H9 (cell line): ENCODE data around the gene TPBG. TPM values are rescaled to one million over a fixed set of nuclear protein-coding genes. Genes with fewer than 3 reads are reported as not detected.
A peak's percentile ranks its signal among the peaks of the same experiment; 100 is the strongest.

Experiments
- DNase-seq: peaks from one replicate; pipeline ENCODE4 v3.0.0-alpha.2; 2017
- H2AFZ ChIP-seq: one replicate; pipeline ENCODE4 v1.6.1; 2013; ENCODE audit warnings: mild to moderate bottlenecking, low read length, control low read depth, moderate library complexity
- H2AK5ac ChIP-seq: 2 replicates; pipeline ENCODE4 v1.6.1; 2013; ENCODE audit warnings: low read length, control low read depth, mixed read lengths; ENCODE audit not compliant: insufficient read length
- H2BK120ac ChIP-seq: one replicate; pipeline ENCODE4 v1.6.1; 2013; ENCODE audit warnings: low read depth, mild to moderate bottlenecking, low read length, control low read depth, inconsistent platforms; ENCODE audit not compliant: poor library complexity, severe bottlenecking
- H2BK12ac ChIP-seq: 2 replicates; pipeline ENCODE4 v1.6.1; 2013; ENCODE audit warnings: low read length, control low read depth, mixed read lengths, low read depth; ENCODE audit not compliant: insufficient read length
- H2BK15ac ChIP-seq: 2 replicates; pipeline ENCODE4 v1.6.1; 2013; ENCODE audit warnings: low read depth, low read length, control low read depth
- H2BK20ac ChIP-seq: one replicate; pipeline ENCODE4 v1.6.1; 2013; ENCODE audit warnings: low read depth, mild to moderate bottlenecking, low read length, control low read depth, inconsistent platforms; ENCODE audit not compliant: poor library complexity, severe bottlenecking
- H2BK5ac ChIP-seq: 2 replicates; pipeline ENCODE4 v1.6.1; 2013; ENCODE audit warnings: low read length, control low read depth, mixed read lengths; ENCODE audit not compliant: insufficient read length
- H3K14ac ChIP-seq: 2 replicates; pipeline ENCODE4 v1.6.1; 2013; ENCODE audit warnings: low read length, control low read depth; ENCODE audit not compliant: insufficient read depth
- H3K18ac ChIP-seq: 2 replicates; pipeline ENCODE4 v1.6.1; 2013; ENCODE audit warnings: low read depth, mild to moderate bottlenecking, mixed read lengths, low read length, control low read depth; ENCODE audit not compliant: insufficient read length
- H3K23ac ChIP-seq: 2 replicates; pipeline ENCODE4 v1.6.1; 2013; ENCODE audit warnings: low read length, control low read depth, mixed read lengths, low read depth; ENCODE audit not compliant: insufficient read length
- H3K23me2 ChIP-seq: 2 replicates; pipeline ENCODE4 v1.6.1; 2013; ENCODE audit warnings: low read depth, mild to moderate bottlenecking, mixed read lengths, low read length, control low read depth; ENCODE audit not compliant: insufficient read length, poor library complexity, severe bottlenecking
- H3K27ac ChIP-seq: 2 replicates; pipeline ENCODE4 v1.5.1; 2013; ENCODE audit warnings: low read length, control low read depth, mixed read lengths, low read depth; ENCODE audit not compliant: insufficient read length
- H3K27me3 ChIP-seq: 2 replicates; pipeline ENCODE4 v1.6.1; 2013; ENCODE audit warnings: low read length, control low read depth, inconsistent platforms; ENCODE audit not compliant: insufficient read depth
- H3K4ac ChIP-seq: 2 replicates; pipeline ENCODE4 v1.6.1; 2013; ENCODE audit warnings: low read depth, mild to moderate bottlenecking, control low read depth, inconsistent platforms, low read length, moderate library complexity
- H3K4me1 ChIP-seq: 2 replicates; pipeline ENCODE4 v1.6.1; 2013; ENCODE audit warnings: low read length, control low read depth, inconsistent platforms; ENCODE audit not compliant: insufficient read depth
- H3K4me2 ChIP-seq: 2 replicates; pipeline ENCODE4 v1.6.1; 2013; ENCODE audit warnings: low read length, control low read depth, mixed read lengths; ENCODE audit not compliant: insufficient read length, insufficient read depth
- H3K56ac ChIP-seq: 2 replicates; pipeline ENCODE4 v1.6.1; 2013; ENCODE audit warnings: low read depth, mild to moderate bottlenecking, mixed read lengths, low read length, control low read depth; ENCODE audit not compliant: insufficient read length
- H3K79me1 ChIP-seq: 2 replicates; pipeline ENCODE4 v1.6.1; 2013; ENCODE audit warnings: low read depth, mild to moderate bottlenecking, moderate library complexity, low read length, control low read depth, inconsistent platforms; ENCODE audit not compliant: insufficient read depth, poor library complexity, severe bottlenecking
- H3K79me2 ChIP-seq: 2 replicates; pipeline ENCODE4 v1.6.1; 2013; ENCODE audit warnings: low read length, control low read depth, inconsistent platforms; ENCODE audit not compliant: insufficient read depth
- H3K9ac ChIP-seq: 2 replicates; pipeline ENCODE4 v1.6.1; 2013; ENCODE audit warnings: low read length, control low read depth, mixed read lengths; ENCODE audit not compliant: insufficient read length; ENCODE audit errors: extremely low read depth
- H3K9me3 ChIP-seq: one replicate; pipeline ENCODE4 v1.6.1; 2013; ENCODE audit warnings: low read depth, low read length, inconsistent platforms; ENCODE audit not compliant: control insufficient read depth
- H3T11ph ChIP-seq: one replicate; pipeline ENCODE4 v1.6.1; 2013; ENCODE audit warnings: mild to moderate bottlenecking, low read length, control low read depth, inconsistent platforms
- H4K20me1 ChIP-seq: one replicate; pipeline ENCODE4 v1.6.1; 2013; ENCODE audit not compliant: control insufficient read depth, insufficient read length, insufficient read depth
- H4K5ac ChIP-seq: 2 replicates; pipeline ENCODE4 v1.6.1; 2013; ENCODE audit warnings: low read depth, mild to moderate bottlenecking, mixed read lengths, low read length, control low read depth; ENCODE audit not compliant: insufficient read length
- H4K8ac ChIP-seq: replicated peaks from 2 replicates; pipeline ENCODE4 v1.6.1; 2013; ENCODE audit warnings: low read length, control low read depth, mixed read lengths, low read depth; ENCODE audit not compliant: insufficient read length
- H4K91ac ChIP-seq: 2 replicates; pipeline ENCODE4 v1.6.1; 2013; ENCODE audit warnings: low read depth, mild to moderate bottlenecking, moderate library complexity, mixed read lengths, low read length, control low read depth; ENCODE audit not compliant: insufficient read length
- H3K27ac Mint-ChIP-seq, 3 experiments: 2 replicates in 2 of 3; 3 replicates in 1 of 3; pipeline ENCODE4 v1.8.0; 2020 to 2021; ENCODE audit warnings: mixed read lengths in 3 of 3, mild to moderate bottlenecking in 1 of 3, moderate library complexity in 1 of 3
- H3K27me3 Mint-ChIP-seq: 2 replicates; pipeline ENCODE4 v1.8.0; 2021; ENCODE audit warnings: low read depth, mild to moderate bottlenecking, moderate library complexity, mixed read lengths
- H3K36me3 Mint-ChIP-seq, 3 experiments: 2 replicates in 2 of 3; 3 replicates in 1 of 3; pipeline ENCODE4 v1.8.0; 2020 to 2021; ENCODE audit warnings: low read depth in 3 of 3, mixed read lengths in 3 of 3; ENCODE audit not compliant: insufficient read depth in 1 of 3
- H3K4me1 Mint-ChIP-seq, 2 experiments: 2 replicates each; pipeline ENCODE4 v1.8.0; 2020; ENCODE audit warnings: mixed read lengths in 2 of 2
- H3K4me3 Mint-ChIP-seq, 2 experiments: 2 replicates in 1 of 2; 3 replicates in 1 of 2; pipeline ENCODE4 v1.8.0; 2020 to 2021; ENCODE audit warnings: mild to moderate bottlenecking in 2 of 2, mixed read lengths in 2 of 2, moderate library complexity in 1 of 2
- H3K9me3 Mint-ChIP-seq, 2 experiments: 2 replicates in 1 of 2; 3 replicates in 1 of 2; pipeline ENCODE4 v1.8.0; 2020; ENCODE audit warnings: mild to moderate bottlenecking in 2 of 2, mixed read lengths in 2 of 2, moderate library complexity in 1 of 2
- WGBS: extraction: QIAGEN DNeasy Blood & Tissue Kit; methylation state at CpG from one replicate; pipeline ENCODE4 v1.1.7; 2013; ENCODE audit warnings: missing lambda C conversion rate, low lambda C conversion rate, mixed read lengths; ENCODE audit not compliant: insufficient read length; ENCODE audit errors: extremely low coverage; 5-methylcytosine and 5-hydroxymethylcytosine counted together
- total RNA-seq: library from RNA; stranded (reverse); gene quantifications from 2 replicates; pipeline ENCODE4 v1.2.1, GENCODE V29; 2021
- TF ChIP-seq, protein P1 (sequence below): fragments of 200-600 bp; sonication (generic); conservative IDR thresholded peaks from 3 replicates; pipeline ENCODE4 v1.8.0; 2021; ENCODE audit warnings: antibody characterized with exemption, mild to moderate bottlenecking

Gene TPBG
- total RNA-seq, 1 experiment from 2014 or later: 19.0 TPM

DNA sequence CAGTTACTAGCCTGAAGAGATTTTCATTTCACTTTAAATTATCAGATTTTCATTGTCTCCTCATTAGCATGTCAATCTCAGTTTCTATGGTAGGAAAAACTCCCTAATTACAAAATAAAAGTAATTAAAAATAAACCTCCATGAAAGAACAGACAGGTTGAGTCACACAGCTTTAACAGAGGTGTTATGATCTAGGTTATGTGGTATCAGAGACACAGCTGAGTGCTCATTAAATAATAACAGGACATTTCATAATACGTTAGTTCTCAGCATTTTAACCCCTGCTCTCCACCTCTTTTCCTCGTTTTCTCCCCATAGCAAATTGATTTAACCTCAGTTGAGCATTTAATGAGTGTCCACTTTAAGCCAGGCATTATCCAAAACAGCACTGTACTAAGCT lies 21.9 kb downstream of the TPBG start:
- H4K8ac ChIP-seq: no peak overlapping the region
- no peak overlapping the region for H3K4ac ChIP-seq
- no peak overlapping the region for H2BK120ac ChIP-seq
- H3K9me3 ChIP-seq: no peaks in the 10 kb centered on the region
- H3K23ac ChIP-seq: no peak overlapping the region
- no peaks in the 10 kb centered on the region for H3K36me3 Mint-ChIP-seq
- H2BK20ac ChIP-seq: no peak overlapping the region
- H3K27ac Mint-ChIP-seq: peak overlapping the region in 2 of 3 experiments; percentile 9 to 86; a peak in 3 of 7 replicates
- H3K18ac ChIP-seq: no peak overlapping the region
- H3K14ac ChIP-seq: no peak overlapping the region
- H3K9me3 Mint-ChIP-seq: no peaks in the 10 kb centered on the region
- no peak overlapping the region for H2AFZ ChIP-seq
- no peaks in the 10 kb centered on the region for H3K27me3 ChIP-seq
- H3K9ac ChIP-seq: no peak overlapping the region
- H3K4me3 Mint-ChIP-seq: no peak overlapping the region
- H3K23me2 ChIP-seq: no peaks in the 10 kb centered on the region
- peaks cover 24 to 28% of the 10 kb centered on the region in 2 experiments for H3K4me1 Mint-ChIP-seq
- TF ChIP-seq, protein P1, sequence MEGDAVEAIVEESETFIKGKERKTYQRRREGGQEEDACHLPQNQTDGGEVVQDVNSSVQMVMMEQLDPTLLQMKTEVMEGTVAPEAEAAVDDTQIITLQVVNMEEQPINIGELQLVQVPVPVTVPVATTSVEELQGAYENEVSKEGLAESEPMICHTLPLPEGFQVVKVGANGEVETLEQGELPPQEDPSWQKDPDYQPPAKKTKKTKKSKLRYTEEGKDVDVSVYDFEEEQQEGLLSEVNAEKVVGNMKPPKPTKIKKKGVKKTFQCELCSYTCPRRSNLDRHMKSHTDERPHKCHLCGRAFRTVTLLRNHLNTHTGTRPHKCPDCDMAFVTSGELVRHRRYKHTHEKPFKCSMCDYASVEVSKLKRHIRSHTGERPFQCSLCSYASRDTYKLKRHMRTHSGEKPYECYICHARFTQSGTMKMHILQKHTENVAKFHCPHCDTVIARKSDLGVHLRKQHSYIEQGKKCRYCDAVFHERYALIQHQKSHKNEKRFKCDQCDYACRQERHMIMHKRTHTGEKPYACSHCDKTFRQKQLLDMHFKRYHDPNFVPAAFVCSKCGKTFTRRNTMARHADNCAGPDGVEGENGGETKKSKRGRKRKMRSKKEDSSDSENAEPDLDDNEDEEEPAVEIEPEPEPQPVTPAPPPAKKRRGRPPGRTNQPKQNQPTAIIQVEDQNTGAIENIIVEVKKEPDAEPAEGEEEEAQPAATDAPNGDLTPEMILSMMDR: no peak
- peak overlapping the region; percentile 97 for H2AK5ac ChIP-seq
- no peak for DNase-seq
- no peaks in the 10 kb centered on the region for H4K20me1 ChIP-seq
- no peak overlapping the region for H4K91ac ChIP-seq
- H4K5ac ChIP-seq: no peak overlapping the region
- H2BK5ac ChIP-seq: no peak overlapping the region
- WGBS: no CpG with 5 or more reads among the region's 2 CpGs
- H3K4me2 ChIP-seq: no peak overlapping the region
- no peak overlapping the region for H2BK15ac ChIP-seq
- H2BK12ac ChIP-seq: no peak overlapping the region
- H3K56ac ChIP-seq: no peak overlapping the region
- no peaks in the 10 kb centered on the region for H3K79me2 ChIP-seq
- H3K4me1 ChIP-seq: peaks cover 2% of the 10 kb centered on the region; the same call in 1 of the 2 replicates
- no peaks in the 10 kb centered on the region for H3K27me3 Mint-ChIP-seq
- H3K27ac ChIP-seq: no peak overlapping the region
- H3K79me1 ChIP-seq: no peaks in the 10 kb centered on the region
- H3T11ph ChIP-seq: no peak overlapping the region
